Brain microvascular endothelial cell (primary cell): ENCODE results near the gene PPP1R37.

ENCODE experiments used
- DNase-seq: peaks from one replicate; pipeline ENCODE4 v3.0.0-alpha.2; 2020
- H3K27ac ChIP-seq: fragments of 250-450 bp; sonication (Bioruptor Pico); 2 replicates; pipeline ENCODE4 v1.5.1; 2020; ENCODE audit warnings: mild to moderate bottlenecking, moderate library complexity
- H3K27me3 ChIP-seq: fragments of 250-450 bp; sonication (Bioruptor Pico); replicated peaks from 2 replicates; pipeline ENCODE4 v1.5.1; 2020; ENCODE audit warnings: mild to moderate bottlenecking
- H3K36me3 ChIP-seq: fragments of 250-450 bp; sonication (Bioruptor Pico); replicated peaks from 2 replicates; pipeline ENCODE4 v1.5.1; 2020; ENCODE audit warnings: mild to moderate bottlenecking
- H3K4me3 ChIP-seq: 2 replicates; pipeline ENCODE4 v1.5.1; 2011; ENCODE audit warnings: low read depth, mild to moderate bottlenecking, control low read depth, low read length, moderate library complexity
- CTCF ChIP-seq: IDR thresholded peaks from 2 replicates; pipeline ENCODE4 v1.5.1; 2011; ENCODE audit warnings: low read depth, mild to moderate bottlenecking, moderate library complexity, low read length, control low read depth, inconsistent platforms; ENCODE audit errors: missing control alignments
- in situ Hi-C: cut with HindIII; loops from 2 replicates; pipeline ENCODE4 v1.10.0; 2017; ENCODE audit warnings: low sequenced_read_pairs, low pct_ligation_motif_present

The PPP1R37 gene

DNA sequence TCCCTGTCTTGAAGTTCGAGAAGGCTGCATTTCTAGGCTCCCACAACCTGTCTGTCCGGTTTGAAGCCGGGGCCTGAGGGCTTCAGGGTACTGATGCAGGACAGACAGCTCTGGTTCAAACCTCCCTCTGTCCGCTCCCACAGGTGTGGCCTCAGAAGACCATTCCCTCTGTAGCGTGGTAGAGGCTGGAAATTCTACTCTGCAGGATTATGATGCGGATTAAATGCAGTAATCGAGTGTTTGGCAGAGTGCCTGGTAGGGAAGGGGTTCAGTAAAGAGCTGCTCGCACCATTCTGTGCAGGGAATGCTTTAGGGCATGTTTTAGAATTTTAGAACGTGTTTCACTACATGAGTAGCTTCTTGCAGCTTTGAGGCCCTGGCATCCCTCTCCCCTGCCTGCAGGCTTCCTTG lies 30.5 kb downstream of the PPP1R37 start:
- no peaks in the 10 kb centered on the region for H3K36me3 ChIP-seq
- no peak overlapping the region for H3K27ac ChIP-seq

GRCh38 chr19:45124021-45124420 lies 31.0 kb downstream of the PPP1R37 start:
- DNase-seq = no peak
- H3K27me3 ChIP-seq = no peaks in the 10 kb centered on the region

More for the DNA sequence above, 30.5 kb downstream of the PPP1R37 start:
- DNase-seq = no peak
- Histone ChIP-seq H3K27me3 (no peaks in the 10 kb centered on the region), H3K4me3 (no peak overlapping the region)
- TF ChIP-seq CTCF = no peak
- in situ Hi-C loops = no loop called here

GRCh38 chr19:45125360-45125759 lies 32.4 kb downstream of the PPP1R37 start:
- no peaks in the 10 kb centered on the region for H3K36me3 ChIP-seq

More at GRCh38 chr19:45124021-45124420, 31.0 kb downstream of the PPP1R37 start:
- H3K36me3 ChIP-seq = no peaks in the 10 kb centered on the region
- no peak for TF ChIP-seq CTCF
- in situ Hi-C loops = no loop called here
- H3K27ac ChIP-seq = no peak overlapping the region
- H3K4me3 ChIP-seq = no peak overlapping the region

GRCh38 chr19:45125975-45126493 lies 33.1 kb downstream of the PPP1R37 start:
- peak; percentile 48 for DNase-seq
- peak; percentile 93 for TF ChIP-seq CTCF
- in situ Hi-C loops = no loop called here

More at GRCh38 chr19:45125360-45125759, 32.4 kb downstream of the PPP1R37 start:
- in situ Hi-C loops = no loop called here
- TF ChIP-seq CTCF = no peak
- no peak for DNase-seq
- Histone ChIP-seq H3K27me3 (no peaks in the 10 kb centered on the region), H3K4me3 (no peak overlapping the region), H3K27ac (no peak overlapping the region)

GRCh38 chr19:45126654-45127053 lies 33.7 kb downstream of the PPP1R37 start:
- Histone ChIP-seq H3K36me3 (no peaks in the 10 kb centered on the region), H3K27ac (no peak overlapping the region), H3K27me3 (no peaks in the 10 kb centered on the region), H3K4me3 (no peak overlapping the region)
- DNase-seq = no peak
- in situ Hi-C loops = no loop called here
- TF ChIP-seq CTCF = no peak

More at GRCh38 chr19:45125975-45126493, 33.1 kb downstream of the PPP1R37 start:
- Histone ChIP-seq H3K27ac (no peak overlapping the region), H3K27me3 (no peaks in the 10 kb centered on the region), H3K36me3 (no peaks in the 10 kb centered on the region), H3K4me3 (no peak overlapping the region)

DNA sequence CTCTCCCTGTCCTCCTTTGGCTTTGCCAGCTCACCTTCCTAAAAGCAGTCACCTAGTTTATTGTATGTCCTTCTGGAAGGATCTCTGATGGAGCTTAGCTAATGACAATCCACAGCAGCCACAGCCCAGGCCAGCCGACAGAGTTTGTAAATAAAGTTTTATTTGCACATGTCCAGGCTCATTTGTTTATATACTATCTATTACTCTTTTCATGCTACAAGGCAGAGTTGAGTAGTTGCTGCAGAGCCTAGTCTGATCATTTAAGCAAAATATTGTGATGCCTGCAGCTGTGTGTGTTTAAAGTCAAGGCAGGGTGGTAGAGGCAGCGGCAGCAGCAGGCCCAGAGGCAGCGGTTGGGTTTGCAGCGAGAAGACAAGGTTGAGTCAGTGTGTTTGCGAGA lies 35.2 kb downstream of the PPP1R37 start:
- DNase-seq = no peak
- in situ Hi-C loops = no loop called here
- TF ChIP-seq CTCF = no peak

More for the DNA sequence above, 35.2 kb downstream of the PPP1R37 start:
- no peaks in the 10 kb centered on the region for H3K27me3 ChIP-seq
- H3K36me3 ChIP-seq = no peaks in the 10 kb centered on the region
- no peak overlapping the region for H3K27ac ChIP-seq
- no peak overlapping the region for H3K4me3 ChIP-seq
